Neural cell (in vitro differentiated cells): ENCODE data around the gene NTRK2.

ENCODE experiments used
- POLR2AphosphoS5 ChIP-seq: IDR thresholded peaks from 2 replicates; pipeline ENCODE4 v1.6.1; 2012
- RAD21 ChIP-seq: fragments of 450-650 bp; conservative IDR thresholded peaks from 2 replicates; pipeline ENCODE4 v1.6.1; 2014; ENCODE audit warnings: antibody characterized with exemption, mild to moderate bottlenecking, moderate library complexity
- TF ChIP-seq, protein P1 (sequence below): fragments of 450-650 bp; IDR thresholded peaks from 2 replicates; pipeline ENCODE4 v1.5.1; 2014; ENCODE audit warnings: antibody characterized with exemption, mild to moderate bottlenecking, moderate library complexity; ENCODE audit not compliant: poor library complexity, severe bottlenecking

DNA sequence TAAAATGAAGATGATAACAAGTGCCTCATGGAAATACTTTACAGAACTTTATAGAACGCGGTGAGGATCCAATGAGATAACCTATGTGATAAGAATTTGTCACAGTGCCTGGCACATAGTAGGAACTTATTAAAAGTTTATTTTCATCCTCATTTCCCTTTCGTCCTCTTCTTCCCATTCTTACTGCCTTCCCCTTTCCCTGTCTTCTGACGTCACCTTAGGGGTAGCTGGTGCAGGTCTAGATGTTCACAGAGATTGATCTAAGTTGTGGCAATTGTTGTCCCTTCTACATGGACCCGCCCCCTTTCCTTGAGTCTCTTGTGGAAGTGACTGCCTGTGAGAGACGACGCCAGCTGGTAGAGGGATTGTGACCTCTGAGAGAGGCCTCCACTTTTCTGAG, 46.5 kb upstream of the NTRK2 start:
- TF ChIP-seq, protein P1, sequence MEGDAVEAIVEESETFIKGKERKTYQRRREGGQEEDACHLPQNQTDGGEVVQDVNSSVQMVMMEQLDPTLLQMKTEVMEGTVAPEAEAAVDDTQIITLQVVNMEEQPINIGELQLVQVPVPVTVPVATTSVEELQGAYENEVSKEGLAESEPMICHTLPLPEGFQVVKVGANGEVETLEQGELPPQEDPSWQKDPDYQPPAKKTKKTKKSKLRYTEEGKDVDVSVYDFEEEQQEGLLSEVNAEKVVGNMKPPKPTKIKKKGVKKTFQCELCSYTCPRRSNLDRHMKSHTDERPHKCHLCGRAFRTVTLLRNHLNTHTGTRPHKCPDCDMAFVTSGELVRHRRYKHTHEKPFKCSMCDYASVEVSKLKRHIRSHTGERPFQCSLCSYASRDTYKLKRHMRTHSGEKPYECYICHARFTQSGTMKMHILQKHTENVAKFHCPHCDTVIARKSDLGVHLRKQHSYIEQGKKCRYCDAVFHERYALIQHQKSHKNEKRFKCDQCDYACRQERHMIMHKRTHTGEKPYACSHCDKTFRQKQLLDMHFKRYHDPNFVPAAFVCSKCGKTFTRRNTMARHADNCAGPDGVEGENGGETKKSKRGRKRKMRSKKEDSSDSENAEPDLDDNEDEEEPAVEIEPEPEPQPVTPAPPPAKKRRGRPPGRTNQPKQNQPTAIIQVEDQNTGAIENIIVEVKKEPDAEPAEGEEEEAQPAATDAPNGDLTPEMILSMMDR = no peak
- TF ChIP-seq RAD21 = no peak
- TF ChIP-seq POLR2AphosphoS5 = no peak
